NCI-H446 (cell line): ENCODE measurements around the gene NFKBIL1.
"Not testable (repeated sequence)": the region's sequence is repeated elsewhere in the genome, so short reads cannot be mapped to it uniquely, and the experiment has no call there.

Source experiments
- DNase-seq, 2 experiments: peaks; one replicate each; lab custom pipeline; 2025; lab: John Stamatoyannopoulos, UW

The NFKBIL1 gene

GRCh38 chr6:31546958-31547726 lies at the start of gene NFKBIL1:
Gene NFKBIL1 (plus strand): TSS chr6:31547608. CDS start chr6:31547695, 87 bp downstream.
- peak; percentile 93 to 98 for DNase-seq

GRCh38 chr6:31498748-31499147 lies 48.7 kb upstream of the NFKBIL1 start:
- no peak for DNase-seq

- DNase-seq, result not testable (repeated sequence)
Observed at GRCh38 chr6:31499648-31500047, 47.8 kb upstream of the NFKBIL1 start.

- DNase-seq, result no peak
Observed at GRCh38 chr6:31502586-31502985, 44.8 kb upstream of the NFKBIL1 start.

- DNase-seq, result not testable (repeated sequence)
Observed at GRCh38 chr6:31509036-31509435, 38.4 kb upstream of the NFKBIL1 start.

- DNase-seq, result no peak
Observed at GRCh38 chr6:31510007-31510406, 37.4 kb upstream of the NFKBIL1 start.

GRCh38 chr6:31513456-31514165 lies 33.8 kb upstream of the NFKBIL1 start:
- DNase-seq, result no peak

GRCh38 chr6:31521835-31522234 lies 25.6 kb upstream of the NFKBIL1 start:
- no peak for DNase-seq

- no peak for DNase-seq
Observed at GRCh38 chr6:31525553-31525931, 21.9 kb upstream of the NFKBIL1 start.

- DNase-seq, result no peak
Observed at GRCh38 chr6:31525932-31526591, 21.3 kb upstream of the NFKBIL1 start.

- no peak for DNase-seq
Observed at GRCh38 chr6:31528307-31528777, 19.1 kb upstream of the NFKBIL1 start.

- no peak for DNase-seq
Observed at GRCh38 chr6:31528821-31529328, 18.5 kb upstream of the NFKBIL1 start, which contains the start of gene MCCD1. Gene MCCD1 (plus strand): TSS chr6:31528962. CDS start chr6:31529015, 53 bp downstream.

GRCh38 chr6:31529329-31530150 lies 17.9 kb upstream of the NFKBIL1 start:
- DNase-seq, result no peak

- no peak for DNase-seq
Observed at GRCh38 chr6:31530659-31531058, 16.7 kb upstream of the NFKBIL1 start.

GRCh38 chr6:31531162-31531561 lies 16.2 kb upstream of the NFKBIL1 start:
- no peak for DNase-seq

GRCh38 chr6:31531771-31532643 lies 15.4 kb upstream of the NFKBIL1 start:
- no peak for DNase-seq

- DNase-seq, result no peak
Observed at GRCh38 chr6:31532644-31533454, 14.6 kb upstream of the NFKBIL1 start.

GRCh38 chr6:31533455-31533841 lies 14.0 kb upstream of the NFKBIL1 start:
- no peak for DNase-seq

- DNase-seq, result no peak
Observed at GRCh38 chr6:31534011-31534410, 13.4 kb upstream of the NFKBIL1 start.
